Panc1 (cell line): ENCODE results near the gene NEURL4.

Experiments used
- CTCF ChIP-seq: fragments of 450-650 bp; IDR thresholded peaks from 2 replicates; pipeline ENCODE4 v1.5.1; 2017; ENCODE audit warnings: mild to moderate bottlenecking
- POLR2AphosphoS5 ChIP-seq: IDR thresholded peaks from 2 replicates; pipeline ENCODE4 v1.6.1; 2012; ENCODE audit warnings: mild to moderate bottlenecking, low read depth, low read length, moderate library complexity

GRCh38 chr17:7328840-7329373 lies at the start of gene NEURL4:
- TF ChIP-seq CTCF: no peak
- no peak for TF ChIP-seq POLR2AphosphoS5
